HCT116 (cell line): ENCODE measurements around the gene CNMD. TPM values are rescaled to one million over a fixed set of nuclear protein-coding genes. Genes with fewer than 3 reads are reported as not detected.

Experiments used
- ATAC-seq: fragments of 200-7000 bp; cut with Tn5 transposase; 2 replicates; pipeline ENCODE4 v1.9.1; 2020; ENCODE audit warnings: mild to moderate bottlenecking, moderate library complexity
- BruUV-seq: library from RNA; stranded (reverse); fragments of 400-500 nt; replicated peaks from 2 replicates; lab custom pipeline; 2021; lab: Mats Ljungman, UMichigan
- CTCF ChIA-PET: fragments of 300-600 bp; sonication (Branson Sonifier 250); formaldehyde crosslinking; loops from one replicate; lab custom pipeline; 2021; ENCODE audit warnings: antibody characterized with exemption; lab: Charles Lee
- POLR2A ChIA-PET: fragments of 300-600, 350-600 bp; sonication (Branson Sonifier 250); formaldehyde crosslinking; loops from one replicate; lab custom pipeline; 2021; ENCODE audit warnings: antibody characterized with exemption; lab: Charles Lee
- RAD21 ChIA-PET, 2 experiments: fragments of 300-600 bp; sonication (Branson Sonifier 250); formaldehyde crosslinking; loops; one replicate each; lab custom pipeline; 2023; ENCODE audit warnings: low total read pairs in 2 of 2; ENCODE audit not compliant: uncharacterized antibody in 2 of 2, unreplicated experiment in 2 of 2, low non-redundant PET in 1 of 2; lab: Charles Lee
- DNase-seq: peaks from one replicate; pipeline ENCODE4 v3.0.0-alpha.2; 2010; ENCODE audit warnings: low read depth, low spot score
- H2AFZ ChIP-seq: fragments of 200-600 bp; shearing (Covaris generic), sonication (generic); 2 replicates; pipeline ENCODE4 v1.6.1; 2017; ENCODE audit warnings: low read depth, mixed run types, mixed read lengths, antibody characterized with exemption, low read length; ENCODE audit not compliant: poor library complexity, severe bottlenecking
- H3K27ac ChIP-seq: 2 replicates; pipeline ENCODE4 v1.5.1; 2012; ENCODE audit warnings: low read depth, low read length
- H3K27me3 ChIP-seq: fragments of 200-600 bp; sonication (generic); 2 replicates; pipeline ENCODE4 v1.6.1; 2016; ENCODE audit warnings: mixed run types, low read length, mixed read lengths; ENCODE audit not compliant: insufficient read depth
- H3K36me3 ChIP-seq, 2 experiments: fragments of 200-500 bp in 1 of 2; fragments of 200-600 bp in 1 of 2; sonication (Bioruptor generic) in 1 of 2; sonication (generic) in 1 of 2; 2 replicates each; pipeline versions ENCODE4 v1.5.1 to v1.6.1; 2014 to 2016; ENCODE audit warnings: low read length in 2 of 2, inconsistent platforms in 1 of 2, mixed read lengths in 1 of 2, mixed run types in 1 of 2; ENCODE audit not compliant: insufficient read depth in 2 of 2, control insufficient read depth in 1 of 2
- H3K4me1 ChIP-seq, 2 experiments: fragments of 200-600 bp in 1 of 2; sonication (generic) in 1 of 2; 2 replicates each; pipeline versions ENCODE4 v1.5.1 to v1.6.1; 2012 to 2017; ENCODE audit warnings: low read length in 2 of 2, inconsistent platforms in 1 of 2, mild to moderate bottlenecking in 1 of 2, mixed read lengths in 1 of 2, mixed run types in 1 of 2, moderate library complexity in 1 of 2; ENCODE audit not compliant: insufficient read depth in 2 of 2, control insufficient read depth in 1 of 2
- H3K4me2 ChIP-seq: fragments of 200-600 bp; sonication (generic); 2 replicates; pipeline ENCODE4 v1.6.1; 2017; ENCODE audit warnings: mixed run types, low read length, mixed read lengths
- H3K4me3 ChIP-seq, 2 experiments: fragments of 200-600 bp in 1 of 2; sonication (generic) in 1 of 2; replicated peaks in 1 of 2; 2 replicates each; pipeline ENCODE4 v1.5.1; 2011 to 2016; ENCODE audit warnings: low read length in 2 of 2, control low read depth in 1 of 2, low read depth in 1 of 2, mild to moderate bottlenecking in 1 of 2, mixed read lengths in 1 of 2, mixed run types in 1 of 2
- H3K79me2 ChIP-seq: fragments of 200-600 bp; sonication (generic); 2 replicates; pipeline ENCODE4 v1.6.1; 2017; ENCODE audit warnings: mild to moderate bottlenecking, mixed run types, low read length, moderate library complexity, mixed read lengths; ENCODE audit not compliant: insufficient read depth
- H3K9ac ChIP-seq: fragments of 200-600 bp; sonication (generic); 2 replicates; pipeline ENCODE4 v1.6.1; 2016; ENCODE audit warnings: low read length, mixed read lengths
- H3K9me2 ChIP-seq: fragments of 200-600 bp; sonication (generic), shearing (Covaris generic); 2 replicates; pipeline ENCODE4 v1.6.1; 2017; ENCODE audit warnings: mixed run types, mild to moderate bottlenecking, moderate library complexity; ENCODE audit not compliant: insufficient read depth
- H3K9me3 ChIP-seq, 2 experiments: fragments of 200-500 bp in 1 of 2; fragments of 200-600 bp in 1 of 2; sonication (Bioruptor generic) in 1 of 2; sonication (generic) in 1 of 2; 2 replicates each; pipeline ENCODE4 v1.6.1; 2014 to 2017; ENCODE audit warnings: low read length in 2 of 2, mixed read lengths in 2 of 2, inconsistent platforms in 1 of 2, low read depth in 1 of 2, mild to moderate bottlenecking in 1 of 2, mixed run types in 1 of 2, moderate library complexity in 1 of 2; ENCODE audit not compliant: control insufficient read depth in 1 of 2, insufficient read depth in 1 of 2
- H4K20me1 ChIP-seq: fragments of 200-600 bp; sonication (generic), shearing (Covaris generic); 2 replicates; pipeline ENCODE4 v1.6.1; 2017; ENCODE audit warnings: mixed run types, mild to moderate bottlenecking, moderate library complexity; ENCODE audit not compliant: insufficient read depth
- ATF3 ChIP-seq: IDR thresholded peaks from 2 replicates; pipeline ENCODE4 v1.6.1; 2012
- EGR1 ChIP-seq: IDR thresholded peaks from 2 replicates; pipeline ENCODE4 v1.6.1; 2012; ENCODE audit warnings: low read depth
- ELF1 ChIP-seq: IDR thresholded peaks from 2 replicates; pipeline ENCODE4 v1.6.1; 2012; ENCODE audit warnings: low read depth, borderline replicate concordance
- EZH2 ChIP-seq: fragments of 200-600 bp; sonication (generic); IDR thresholded peaks from 2 replicates; pipeline ENCODE4 v1.6.1; 2017; ENCODE audit warnings: antibody characterized with exemption, mixed run types
- EZH2phosphoT487 ChIP-seq: fragments of 200-600 bp; IDR thresholded peaks from 2 replicates; pipeline ENCODE4 v1.6.1; 2018; ENCODE audit warnings: antibody characterized with exemption, borderline replicate concordance
- MAX ChIP-seq: IDR thresholded peaks from 2 replicates; pipeline ENCODE4 v1.6.1; 2012
- POLR2AphosphoS5 ChIP-seq: IDR thresholded peaks from 2 replicates; pipeline ENCODE4 v1.6.1; 2011; ENCODE audit warnings: mild to moderate bottlenecking, low read depth, low read length, moderate library complexity
- RAD21 ChIP-seq: IDR thresholded peaks from 2 replicates; pipeline ENCODE4 v1.6.1; 2012; ENCODE audit warnings: low read depth, mild to moderate bottlenecking
- REST ChIP-seq: IDR thresholded peaks from 2 replicates; pipeline ENCODE4 v1.6.1; 2012; ENCODE audit warnings: low read depth
- SIN3A ChIP-seq: IDR thresholded peaks from 2 replicates; pipeline ENCODE4 v1.6.1; 2012; ENCODE audit warnings: low read depth
- SRF ChIP-seq: IDR thresholded peaks from 2 replicates; pipeline ENCODE4 v1.6.1; 2012; ENCODE audit warnings: low read depth
- TCF7L2 ChIP-seq: IDR thresholded peaks from 2 replicates; pipeline ENCODE4 v1.7.0; 2011; ENCODE audit warnings: borderline replicate concordance, inconsistent platforms; ENCODE audit not compliant: insufficient read depth, insufficient read length; ENCODE audit errors: extremely low read depth
- YY1 ChIP-seq: IDR thresholded peaks from 2 replicates; pipeline ENCODE4 v1.6.1; 2011; ENCODE audit warnings: low read length, low read depth, moderate library complexity, mild to moderate bottlenecking; ENCODE audit not compliant: insufficient replicate concordance; ENCODE audit errors: extremely low read depth
- ZFX ChIP-seq: fragments of 450-650 bp; IDR thresholded peaks from 2 replicates; pipeline ENCODE4 v1.6.1; 2017
- intact Hi-C: fragments of 100-400 bp; cut with micrococcal nuclease; formaldehyde crosslinking; loops from 2 replicates; pipeline ENCODE4 v1.10.0; 2022
- total RNA-seq: library from RNA; stranded (reverse); gene quantifications from one replicate; pipeline ENCODE4 v1.2.1, GENCODE V29; 2021; ENCODE audit not compliant: unreplicated experiment

CNMD gene
- total RNA-seq, 1 experiment from 2014 or later = not detected

- RAD21 ChIA-PET = no interaction called here
- Histone ChIP-seq H4K20me1 (no peaks in the 10 kb centered on the region), H3K4me3 (no peak overlapping the region), H3K9me2 (no peaks in the 10 kb centered on the region), H3K9ac (no peak overlapping the region), H3K27ac (no peak overlapping the region), H3K4me1 (no peaks in the 10 kb centered on the region), H3K4me2 (no peak overlapping the region), H3K36me3 (no peaks in the 10 kb centered on the region), H3K27me3 (no peaks in the 10 kb centered on the region), H3K79me2 (no peaks in the 10 kb centered on the region), H3K9me3 (no peaks in the 10 kb centered on the region), H2AFZ (no peak overlapping the region)
- CTCF ChIA-PET = no interaction called here
- ATAC-seq (no peak), DNase-seq (no peak)
- no TSS peak for BruUV-seq
- TF ChIP-seq EZH2phosphoT487 (no peak), ELF1 (no peak), YY1 (no peak), ZFX (no peak)
- intact Hi-C loops = no loop called here
- POLR2A ChIA-PET = interaction anchor here (0.6 kb wide), 1 partner anchor 81 kb away, joined by 4 read pairs; no protein-coding TSS in a partner anchor
These were observed 37.7 kb downstream of the CNMD start for GRCh38 chr13:52701728-52702465.

GRCh38 chr13:52696566-52696965, 43.1 kb downstream of the CNMD start:
- Histone ChIP-seq H3K9me2 (no peaks in the 10 kb centered on the region), H3K27ac (no peak overlapping the region), H3K9ac (no peak overlapping the region), H3K4me3 (no peak overlapping the region), H3K27me3 (no peaks in the 10 kb centered on the region), H3K79me2 (no peaks in the 10 kb centered on the region), H4K20me1 (no peaks in the 10 kb centered on the region), H3K4me2 (no peak overlapping the region), H3K36me3 (no peaks in the 10 kb centered on the region; a peak in 1 of 4 replicates), H3K4me1 (no peaks in the 10 kb centered on the region), H3K9me3 (no peaks in the 10 kb centered on the region), H2AFZ (no peak overlapping the region)
- ATAC-seq = no peak
- no TSS peak for BruUV-seq
- TF ChIP-seq MAX (no peak), SIN3A (no peak), POLR2AphosphoS5 (no peak), ZFX (no peak), REST (no peak), EZH2 (no peak), EZH2phosphoT487 (no peak), SRF (no peak), RAD21 (no peak), ELF1 (no peak), EGR1 (no peak), TCF7L2 (no peak), ATF3 (no peak)
- intact Hi-C loops = no loop called here
- ChIA-PET CTCF (no interaction called here), POLR2A (no interaction called here), RAD21 (no interaction called here)
- no peak for DNase-seq
